NCI-H748 (cell line): ENCODE measurements around the gene ZBTB17.
"Not testable (repeated sequence)": the region's sequence is repeated elsewhere in the genome, so short reads cannot be mapped to it uniquely, and the experiment has no call there.

Experiments
- DNase-seq: peaks from one replicate; lab custom pipeline; 2025; ENCODE audit not compliant: unreplicated experiment; lab: John Stamatoyannopoulos, UW

Gene ZBTB17

DNA sequence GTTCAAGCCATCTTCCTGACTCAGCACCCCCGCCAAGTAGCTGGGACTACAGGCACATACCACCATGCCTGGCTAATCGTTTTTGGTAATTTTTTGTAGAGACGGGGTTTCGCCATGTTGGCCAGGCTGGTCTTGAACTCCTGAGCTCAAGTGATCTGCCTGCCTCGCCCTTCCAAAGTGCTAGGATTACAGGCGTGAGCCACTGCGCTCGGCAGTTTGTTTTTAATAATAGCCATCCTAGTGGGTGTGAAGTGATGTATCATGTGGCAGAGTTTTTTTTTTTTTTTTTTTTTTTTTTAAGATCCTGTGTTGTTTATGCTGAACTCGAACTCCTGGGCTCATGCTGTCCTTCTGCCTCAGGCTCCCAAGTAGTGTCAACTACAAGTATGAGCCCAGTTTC lies 76.6 kb downstream of the ZBTB17 start:
- no peak for DNase-seq

DNA sequence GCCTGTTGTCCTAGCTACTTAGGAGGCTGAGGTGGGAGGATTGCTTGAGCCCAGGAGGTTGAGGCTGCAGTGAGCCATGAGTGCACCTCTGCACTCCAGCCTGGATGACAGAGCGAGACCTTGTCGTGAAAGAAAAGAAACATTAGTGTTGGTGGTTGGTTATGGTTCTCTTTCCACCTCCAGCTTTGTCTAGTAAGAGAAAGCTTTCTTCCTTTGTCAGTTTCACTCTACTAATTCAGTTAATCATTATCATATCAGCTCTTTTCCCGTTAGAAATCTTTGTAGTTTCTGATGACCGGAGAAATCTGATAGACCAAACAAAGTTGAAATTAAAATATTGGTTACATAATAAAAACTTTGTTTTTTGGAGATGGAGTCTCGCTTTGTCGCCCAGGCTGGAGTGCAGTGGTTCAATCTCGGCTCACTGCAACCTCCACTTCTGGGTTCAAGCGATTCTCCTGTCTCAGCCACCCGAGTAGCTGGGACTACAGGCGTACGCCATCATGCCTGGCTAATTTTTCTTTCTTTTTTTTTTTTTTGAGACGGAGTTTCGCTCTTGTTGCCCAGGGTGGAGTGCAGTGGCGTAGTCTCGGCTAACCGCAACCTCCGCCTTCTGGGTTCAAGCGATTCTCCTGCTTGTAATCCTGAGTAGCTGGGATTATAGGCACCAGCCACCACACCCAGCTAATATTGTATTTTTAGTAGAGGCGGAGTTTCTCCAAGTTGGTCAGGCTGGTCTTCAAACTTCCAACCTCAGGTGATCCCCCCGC lies 78.9 kb downstream of the ZBTB17 start:
- not testable (repeated sequence) for DNase-seq

DNA sequence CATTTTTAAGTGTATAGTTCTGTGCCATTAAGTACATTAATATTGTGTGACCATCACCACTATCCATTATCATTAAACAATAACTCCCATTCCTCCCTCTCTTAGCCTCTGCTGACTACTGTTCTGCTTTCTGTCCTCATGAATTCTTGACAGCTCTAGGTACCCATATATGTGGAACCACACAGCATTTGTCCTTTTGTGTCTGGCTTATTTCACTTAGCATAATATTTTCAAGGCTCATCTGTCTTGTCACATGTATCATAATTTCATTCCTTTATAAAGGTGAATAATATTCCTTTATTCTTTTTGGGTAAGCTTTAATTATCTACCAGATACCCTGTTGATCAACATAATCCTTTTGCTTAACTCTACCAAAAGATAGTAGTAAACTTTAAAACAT lies 80.7 kb downstream of the ZBTB17 start:
- no peak for DNase-seq

DNA sequence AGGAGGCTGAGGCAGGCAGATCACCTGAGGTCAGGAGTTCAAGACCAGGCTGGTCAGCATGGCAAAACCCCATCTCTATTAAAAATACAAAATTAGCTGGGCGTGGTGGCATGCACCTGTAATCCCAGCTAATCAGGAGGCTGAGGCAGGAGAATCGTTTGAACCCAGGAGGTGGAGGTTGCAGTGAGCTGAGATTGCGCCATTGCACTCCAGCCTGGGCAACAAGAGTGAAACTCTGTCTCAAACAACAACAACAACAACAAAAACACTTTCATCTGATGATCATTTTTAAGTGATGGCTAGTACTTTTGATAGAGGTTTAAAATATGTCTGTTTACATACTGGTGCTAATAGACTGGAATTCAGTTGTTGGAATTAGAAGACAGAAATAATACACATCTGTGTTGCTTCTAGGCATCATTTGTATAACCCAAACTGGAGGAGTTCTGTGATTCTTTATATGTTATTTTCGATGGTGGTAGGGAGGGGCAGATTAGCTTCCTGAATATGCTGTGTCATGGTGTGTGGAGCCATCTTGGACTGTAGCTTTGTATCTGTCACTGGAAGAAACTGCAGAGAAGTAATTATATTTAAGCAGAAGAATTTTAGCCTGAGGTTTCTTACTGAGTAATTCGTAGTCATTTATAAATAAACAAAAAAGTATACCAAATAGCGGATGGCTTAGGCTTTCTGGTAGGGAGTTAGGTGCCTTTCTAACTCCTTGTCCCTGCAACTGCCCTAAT lies 82.9 kb downstream of the ZBTB17 start:
- DNase-seq = not testable (repeated sequence)
